Thoracic aorta (tissue), 2 donors: ENCODE data around the gene ACSF2. TPM values are rescaled to one million over a fixed set of nuclear protein-coding genes. Genes with fewer than 3 reads are reported as not detected.
A peak's percentile ranks its signal among the peaks of the same experiment; 100 is the strongest.

ENCODE experiments used
- ATAC-seq: fragments of 150-250 bp; one replicate; pipeline ENCODE4 v1.8.0; 2017; ENCODE audit warnings: low read depth; ENCODE audit not compliant: insufficient number of reproducible peaks, low FRiP score
- DNase-seq: peaks from one replicate; pipeline ENCODE4 v3.0.0-alpha.2; 2020; ENCODE audit warnings: low spot score
- H3K27ac ChIP-seq, 2 donors: fragments of 200-600 bp; sonication (generic); 1 replicate in 1 of 2; 2 replicates in 1 of 2; pipeline ENCODE4 v1.5.1; 2016; ENCODE audit warnings: mild to moderate bottlenecking in 2 of 2, moderate library complexity in 2 of 2
- H3K27me3 ChIP-seq: fragments of 200-600 bp; sonication (generic); replicated peaks from 2 replicates; pipeline ENCODE4 v1.6.0; 2016; ENCODE audit warnings: mild to moderate bottlenecking; ENCODE audit not compliant: insufficient read depth
- H3K36me3 ChIP-seq: fragments of 200-600 bp; sonication (generic); one replicate; pipeline ENCODE4 v1.5.1; 2016
- H3K4me1 ChIP-seq, 2 donors: fragments of 200-600 bp; sonication (generic); 1 replicate in 1 of 2; 2 replicates in 1 of 2; pipeline versions ENCODE4 v1.5.1 to v1.6.0; 2016; ENCODE audit warnings: low read depth in 2 of 2, mild to moderate bottlenecking in 1 of 2; ENCODE audit not compliant: control insufficient read depth in 1 of 2
- H3K4me3 ChIP-seq: fragments of 200-600 bp; sonication (generic); 2 replicates; pipeline ENCODE4 v1.5.1; 2016; ENCODE audit warnings: mild to moderate bottlenecking
- H3K9me3 ChIP-seq: fragments of 200-600 bp; sonication (generic); 2 replicates; pipeline ENCODE4 v1.5.1; 2016
- CTCF ChIP-seq: fragments of 200-600 bp; sonication (generic); IDR thresholded peaks from one replicate; pipeline ENCODE4 v1.5.1; 2019; ENCODE audit warnings: antibody characterized with exemption
- total RNA-seq, 2 donors: library from RNA; depleted of rRNA; stranded (reverse); fragments of >200 nt; gene quantifications; one replicate each; pipeline versions ENCODE4 v1.1.0 to v1.2.3, GENCODE V29; 2016

ACSF2 gene
- total RNA-seq, 2 donors from 2014 or later = 11.1 to 41.6 TPM

- TF ChIP-seq CTCF = no peak
- no peak for ATAC-seq
- Histone ChIP-seq H3K9me3 (no peaks in the 10 kb centered on the region), H3K4me3 (no peak overlapping the region), H3K4me1 (peaks cover 14 to 30% of the 10 kb centered on the region in 2 donors), H3K27me3 (no peaks in the 10 kb centered on the region), H3K27ac (no peak overlapping the region), H3K36me3 (peaks cover 21% of the 10 kb centered on the region)
- no peak for DNase-seq
Measured at GRCh38 chr17:50480854-50481490, 55.0 kb downstream of the ACSF2 start.

- no peak for TF ChIP-seq CTCF
- no peak for ATAC-seq
- Histone ChIP-seq H3K9me3 (no peaks in the 10 kb centered on the region), H3K4me1 (peaks cover 14 to 30% of the 10 kb centered on the region in 2 donors), H3K36me3 (peaks cover 21% of the 10 kb centered on the region), H3K4me3 (no peak overlapping the region), H3K27ac (peak overlapping the region; percentile 48 to 69), H3K27me3 (no peaks in the 10 kb centered on the region)
- no peak for DNase-seq
Measured at GRCh38 chr17:50481648-50482047, 55.6 kb downstream of the ACSF2 start.

GRCh38 chr17:50482110-50482509 is 56.1 kb downstream of the ACSF2 start:
- TF ChIP-seq CTCF = no peak
- Histone ChIP-seq H3K36me3 (peaks cover 21% of the 10 kb centered on the region), H3K4me3 (no peak overlapping the region), H3K27me3 (no peaks in the 10 kb centered on the region), H3K27ac (peak overlapping the region; percentile 48 to 69), H3K9me3 (no peaks in the 10 kb centered on the region), H3K4me1 (peaks cover 14 to 30% of the 10 kb centered on the region in 2 donors)
- ATAC-seq (no peak), DNase-seq (no peak)

DNA sequence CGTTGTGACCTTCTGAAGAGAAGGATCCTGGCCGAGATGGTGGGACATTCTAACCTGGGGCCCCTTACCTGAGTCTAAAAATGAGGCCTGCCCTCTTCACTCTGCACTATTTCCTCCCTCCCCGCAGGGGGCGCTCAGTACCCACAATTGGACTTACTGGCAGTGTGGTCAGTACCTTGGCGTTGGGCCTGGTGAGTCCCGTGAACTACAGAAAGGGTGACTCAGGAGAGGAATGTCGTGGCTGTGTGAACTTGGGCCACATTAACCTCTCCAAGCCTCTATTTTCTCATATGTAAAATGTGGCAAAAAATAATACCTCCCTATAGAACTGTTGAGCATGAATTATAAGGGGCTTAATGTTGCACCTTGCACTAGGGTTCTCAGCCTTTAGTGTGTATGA is 56.5 kb downstream of the ACSF2 start:
- DNase-seq (peak; percentile 96), ATAC-seq (peak; percentile 69)
- TF ChIP-seq CTCF = peak; percentile 89
- Histone ChIP-seq H3K4me1 (peaks cover 14 to 30% of the 10 kb centered on the region in 2 donors), H3K9me3 (no peaks in the 10 kb centered on the region), H3K4me3 (no peak overlapping the region), H3K27me3 (no peaks in the 10 kb centered on the region), H3K36me3 (peaks cover 21% of the 10 kb centered on the region), H3K27ac (peak overlapping the region; percentile 80 to 81)

- no peak for ATAC-seq
- Histone ChIP-seq H3K27me3 (no peaks in the 10 kb centered on the region), H3K9me3 (no peaks in the 10 kb centered on the region), H3K27ac (peak overlapping the region; percentile 80 to 81), H3K4me3 (no peak overlapping the region), H3K4me1 (peaks cover 10 to 24% of the 10 kb centered on the region in 2 donors), H3K36me3 (peaks cover 23% of the 10 kb centered on the region)
- TF ChIP-seq CTCF = no peak
- DNase-seq = no peak
Measured at GRCh38 chr17:50483266-50483665, 57.2 kb downstream of the ACSF2 start.
